Left lung (tissue), 10 donors: ENCODE results near the gene ESPNL. TPM values are rescaled to one million over a fixed set of nuclear protein-coding genes. Genes with fewer than 3 reads are reported as not detected.

Experiments
- ATAC-seq: fragments of 200-7000 bp; cut with Tn5 transposase; one replicate; pipeline ENCODE4 v1.9.1; 2020; ENCODE audit warnings: moderate library complexity
- DNase-seq, 4 donors: peaks; one replicate each; pipeline ENCODE4 v3.0.0-alpha.2; 2013 to 2020
- H3K27ac ChIP-seq, 2 donors: fragments of 200-600 bp; sonication (generic) in 1 of 2; one replicate each; pipeline versions ENCODE4 v1.5.0 to v1.8.0; 2020 to 2021
- H3K27me3 ChIP-seq, 2 donors: fragments of 200-600 bp; sonication (generic) in 1 of 2; one replicate each; pipeline versions ENCODE4 v1.5.0 to v1.8.0; 2020 to 2021
- H3K36me3 ChIP-seq, 2 donors: fragments of 200-600 bp; sonication (generic) in 1 of 2; one replicate each; pipeline versions ENCODE4 v1.5.0 to v1.8.0; 2020 to 2021
- H3K4me1 ChIP-seq, 2 donors: fragments of 200-600 bp; one replicate each; pipeline ENCODE4 v1.8.0; 2021
- H3K4me3 ChIP-seq, 2 donors: fragments of 200-600 bp; sonication (generic) in 1 of 2; one replicate each; pipeline versions ENCODE4 v1.5.0 to v1.8.0; 2020 to 2021; ENCODE audit warnings: mild to moderate bottlenecking in 1 of 2
- H3K9me3 ChIP-seq, 2 donors: fragments of 200-600 bp; sonication (generic) in 1 of 2; one replicate each; pipeline versions ENCODE4 v1.5.0 to v1.8.0; 2020 to 2021
- CTCF ChIP-seq, 2 donors: fragments of 200-600 bp; sonication (generic) in 1 of 2; IDR thresholded peaks; one replicate each; pipeline versions ENCODE4 v1.5.0 to v1.8.0; 2021; ENCODE audit warnings: antibody characterized with exemption in 2 of 2
- intact Hi-C, 2 donors: fragments of 100-400 bp; cut with DNase I; formaldehyde crosslinking; loops; one replicate each; pipeline versions ENCODE4 v1.11.2 to v1.14.2; 2022
- polyA plus RNA-seq, 6 donors: library from polyadenylated mRNA; unstranded; fragments of 120-200 nt; gene quantifications; one replicate each; pipeline ENCODE4 v1.2.1, GENCODE V29; 2013; ENCODE audit not compliant: insufficient read length in 6 of 6
- total RNA-seq, 2 donors: library from RNA; stranded (reverse); fragmentation: NEBNext Ultra II Directional; extraction: Animal tissue kit (Norgen Biotek cat#: 25700); gene quantifications; one replicate each; pipeline ENCODE4 v1.2.1, GENCODE V29; 2021
- donor health status: DM: no; HTN: yes; CAD: no.
- donor health status: DM: no; HTN: no; CAD: no.

The ESPNL gene
- total and polyA plus RNA-seq, 8 donors, result 0.55 to 6.7 (median 2.0) TPM

- H3K27me3 ChIP-seq, result no peaks in the 10 kb centered on the region
- no peak for TF ChIP-seq CTCF (IDR thresholded peaks at IDR 0.05)
- intact Hi-C loops, result no loop called here
- no peak overlapping the region for H3K27ac ChIP-seq
- no peak overlapping the region for H3K4me3 ChIP-seq
- no peaks in the 10 kb centered on the region for H3K4me1 ChIP-seq
- H3K36me3 ChIP-seq, result peaks cover 0 to 19% of the 10 kb centered on the region in 2 donors
- H3K9me3 ChIP-seq, result no peaks in the 10 kb centered on the region
- ATAC-seq, result no peak
- DNase-seq, result peak in 1 of 4 donors; percentile 65
Observed at GRCh38 chr2:238094438-238095022, 5.6 kb upstream of the ESPNL start.

- no peak for ATAC-seq
Observed at GRCh38 chr2:238095143-238095542, 5.0 kb upstream of the ESPNL start.

GRCh38 chr2:238096311-238097011 lies 3.7 kb upstream of the ESPNL start:
- ATAC-seq (no peak), DNase-seq (peak in 1 of 4 donors; percentile 69)
- TF ChIP-seq CTCF (IDR thresholded peaks at IDR 0.05), result no peak
- no peaks in the 10 kb centered on the region for H3K27me3 ChIP-seq
- intact Hi-C loops, result no loop called here
- H3K4me3 ChIP-seq, result no peak overlapping the region
- peaks cover 0 to 14% of the 10 kb centered on the region in 2 donors for H3K36me3 ChIP-seq
- H3K9me3 ChIP-seq, result no peaks in the 10 kb centered on the region
- H3K4me1 ChIP-seq, result no peaks in the 10 kb centered on the region
- no peak overlapping the region for H3K27ac ChIP-seq

More at GRCh38 chr2:238095143-238095542, 5.0 kb upstream of the ESPNL start:
- intact Hi-C loops, result no loop called here
- no peak for TF ChIP-seq CTCF (IDR thresholded peaks at IDR 0.05)
- no peaks in the 10 kb centered on the region for H3K9me3 ChIP-seq
- no peak overlapping the region for H3K27ac ChIP-seq
- peaks cover 0 to 19% of the 10 kb centered on the region in 2 donors for H3K36me3 ChIP-seq
- no peak for DNase-seq
- H3K4me1 ChIP-seq, result no peaks in the 10 kb centered on the region
- no peaks in the 10 kb centered on the region for H3K27me3 ChIP-seq
- H3K4me3 ChIP-seq, result no peak overlapping the region

GRCh38 chr2:238097201-238097987 lies 2.7 kb upstream of the ESPNL start:
- intact Hi-C loops, result no loop called here
- no peak for ATAC-seq
- no peak for TF ChIP-seq CTCF (IDR thresholded peaks at IDR 0.05)

More at GRCh38 chr2:238097201-238097987, 2.7 kb upstream of the ESPNL start:
- no peaks in the 10 kb centered on the region for H3K9me3 ChIP-seq
- H3K4me1 ChIP-seq, result no peaks in the 10 kb centered on the region
- H3K27me3 ChIP-seq, result no peaks in the 10 kb centered on the region
- H3K36me3 ChIP-seq, result peaks cover 0 to 10% of the 10 kb centered on the region in 2 donors
- H3K27ac ChIP-seq, result no peak overlapping the region
- DNase-seq, result peak in 1 of 4 donors; percentile 55
- H3K4me3 ChIP-seq, result no peak overlapping the region
